Liver (tissue), 9 donors: ENCODE results near the gene GABBR2. TPM values are rescaled to one million over a fixed set of nuclear protein-coding genes. Genes with fewer than 3 reads are reported as not detected.

ENCODE experiments used
- DNase-seq: peaks from one replicate; pipeline ENCODE4 v3.0.0-alpha.2; 2017; ENCODE audit warnings: low spot score
- H3K27ac ChIP-seq, 2 donors: one replicate each; pipeline ENCODE4 v1.7.0; 2013; ENCODE audit warnings: inconsistent platforms in 2 of 2, low read length in 2 of 2, control low read depth in 1 of 2, low read depth in 1 of 2, mild to moderate bottlenecking in 1 of 2
- H3K27me3 ChIP-seq, 4 donors: one replicate each; pipeline versions ENCODE4 v1.6.1 to v1.7.0; 2013; ENCODE audit warnings: low read length in 3 of 4, inconsistent platforms in 1 of 4, mild to moderate bottlenecking in 1 of 4, moderate library complexity in 1 of 4; ENCODE audit not compliant: control insufficient read depth in 4 of 4, insufficient read depth in 4 of 4
- H3K36me3 ChIP-seq, 4 donors: one replicate each; pipeline versions ENCODE4 v1.6.1 to v1.7.0; 2013; ENCODE audit warnings: low read length in 3 of 4, mild to moderate bottlenecking in 3 of 4, low read depth in 1 of 4, moderate library complexity in 1 of 4; ENCODE audit not compliant: control insufficient read depth in 4 of 4, insufficient read depth in 3 of 4
- H3K4me1 ChIP-seq, 4 donors: one replicate each; pipeline versions ENCODE4 v1.6.1 to v1.7.0; 2013; ENCODE audit warnings: low read length in 3 of 4, mild to moderate bottlenecking in 3 of 4, moderate library complexity in 1 of 4; ENCODE audit not compliant: control insufficient read depth in 4 of 4, insufficient read depth in 4 of 4
- H3K4me3 ChIP-seq, 3 donors: one replicate each; pipeline versions ENCODE4 v1.6.1 to v1.7.0; 2013; ENCODE audit warnings: low read length in 3 of 3, control low read depth in 1 of 3, low read depth in 1 of 3, mild to moderate bottlenecking in 1 of 3
- H3K9ac ChIP-seq, 2 donors: one replicate each; pipeline ENCODE4 v1.7.0; 2013; ENCODE audit warnings: low read length in 2 of 2, mild to moderate bottlenecking in 2 of 2, moderate library complexity in 2 of 2, control low read depth in 1 of 2, low read depth in 1 of 2
- H3K9me3 ChIP-seq, 4 donors: one replicate each; pipeline versions ENCODE4 v1.6.1 to v1.7.0; 2013; ENCODE audit warnings: low read length in 3 of 4; ENCODE audit not compliant: control insufficient read depth in 4 of 4
- CTCF ChIP-seq: fragments of 150-350 bp; IDR thresholded peaks from 2 replicates; pipeline ENCODE4 v1.5.1; 2017; ENCODE audit warnings: improper control_type of control experiment, low read depth, low read length; ENCODE audit not compliant: missing input control
- EGR1 ChIP-seq, 2 donors: IDR thresholded peaks; 2 replicates each; pipeline ENCODE4 v1.6.1; 2016 to 2018; ENCODE audit warnings: antibody characterized with exemption in 2 of 2, low read depth in 2 of 2
- FOXA1 ChIP-seq: IDR thresholded peaks from 2 replicates; pipeline ENCODE4 v1.6.1; 2016; ENCODE audit warnings: antibody characterized with exemption
- FOXA2 ChIP-seq: IDR thresholded peaks from 2 replicates; pipeline ENCODE4 v1.6.1; 2016; ENCODE audit warnings: antibody characterized with exemption
- GABPA ChIP-seq, 2 donors: IDR thresholded peaks in 1 of 2; conservative IDR thresholded peaks in 1 of 2; 2 replicates each; pipeline ENCODE4 v1.6.1; 2016; ENCODE audit warnings: antibody characterized with exemption in 2 of 2, mild to moderate bottlenecking in 1 of 2, moderate library complexity in 1 of 2
- HNF4A ChIP-seq, 2 donors: conservative IDR thresholded peaks; 2 replicates each; pipeline ENCODE4 v1.6.1; 2016; ENCODE audit warnings: antibody characterized with exemption in 2 of 2, mild to moderate bottlenecking in 2 of 2
- HNF4G ChIP-seq: IDR thresholded peaks from 2 replicates; pipeline ENCODE4 v1.6.1; 2016; ENCODE audit warnings: antibody characterized with exemption
- JUND ChIP-seq, 2 donors: IDR thresholded peaks; 2 replicates each; pipeline ENCODE4 v1.6.1; 2016; ENCODE audit warnings: antibody characterized with exemption in 2 of 2
- NR2F2 ChIP-seq: IDR thresholded peaks from 2 replicates; pipeline ENCODE4 v1.6.1; 2016; ENCODE audit warnings: antibody characterized with exemption
- RAD21 ChIP-seq, 2 donors: IDR thresholded peaks; 2 replicates each; pipeline ENCODE4 v1.6.1; 2016; ENCODE audit warnings: antibody characterized with exemption in 2 of 2, mild to moderate bottlenecking in 2 of 2
- REST ChIP-seq: IDR thresholded peaks from 2 replicates; pipeline ENCODE4 v1.6.1; 2016; ENCODE audit warnings: antibody characterized with exemption, mild to moderate bottlenecking
- RXRA ChIP-seq, 2 donors: IDR thresholded peaks; 2 replicates each; pipeline ENCODE4 v1.6.1; 2017 to 2018; ENCODE audit warnings: antibody characterized with exemption in 2 of 2, mild to moderate bottlenecking in 1 of 2
- SP1 ChIP-seq: IDR thresholded peaks from 2 replicates; pipeline ENCODE4 v1.6.1; 2018; ENCODE audit warnings: antibody characterized with exemption, mild to moderate bottlenecking
- TAF1 ChIP-seq: conservative IDR thresholded peaks from 2 replicates; pipeline ENCODE4 v1.6.1; 2016; ENCODE audit warnings: antibody characterized with exemption, mild to moderate bottlenecking
- YY1 ChIP-seq: IDR thresholded peaks from 2 replicates; pipeline ENCODE4 v1.6.1; 2016; ENCODE audit warnings: antibody characterized with exemption, mild to moderate bottlenecking
- ZBTB33 ChIP-seq: IDR thresholded peaks from 2 replicates; pipeline ENCODE4 v1.6.1; 2016; ENCODE audit warnings: antibody characterized with exemption
- WGBS: extraction: QIAGEN DNeasy Blood & Tissue Kit; methylation state at CpG from one replicate; pipeline ENCODE4 v1.1.7; 2013; 5-methylcytosine and 5-hydroxymethylcytosine counted together
- polyA plus RNA-seq, 2 donors: library from polyadenylated mRNA; stranded (reverse) in 1 of 2; unstranded in 1 of 2; fragments of 200-250 nt in 1 of 2; fragments of >200 nt in 1 of 2; fragmentation: Nextera tagmentation in 1 of 2; extraction: Ambion mirVana in 1 of 2; gene quantifications; one replicate each; pipeline versions ENCODE4 v1.2.1 to v1.2.3, GENCODE V29; 2013 to 2015
- total RNA-seq, 2 donors: library from RNA; depleted of rRNA; stranded (reverse); fragments of >200 nt; gene quantifications; one replicate each; pipeline ENCODE4 v1.2.3, GENCODE V29; 2014
- TF ChIP-seq, protein P1 (sequence below): IDR thresholded peaks from 2 replicates; pipeline ENCODE4 v1.6.1; 2016; ENCODE audit warnings: antibody characterized with exemption
- TF ChIP-seq, protein P2 (sequence below): IDR thresholded peaks from 2 replicates; pipeline ENCODE4 v1.6.1; 2016; ENCODE audit warnings: antibody characterized with exemption
- donor health status: healthy.
- donor health status: healthy.
- donor health status: healthy.
- donor health status: healthy.
- donor health status: healthy.

Gene GABBR2
- total and polyA plus RNA-seq, 4 donors = 0.03 to 0.23 (median 0.08) TPM; not detected in 1

DNA sequence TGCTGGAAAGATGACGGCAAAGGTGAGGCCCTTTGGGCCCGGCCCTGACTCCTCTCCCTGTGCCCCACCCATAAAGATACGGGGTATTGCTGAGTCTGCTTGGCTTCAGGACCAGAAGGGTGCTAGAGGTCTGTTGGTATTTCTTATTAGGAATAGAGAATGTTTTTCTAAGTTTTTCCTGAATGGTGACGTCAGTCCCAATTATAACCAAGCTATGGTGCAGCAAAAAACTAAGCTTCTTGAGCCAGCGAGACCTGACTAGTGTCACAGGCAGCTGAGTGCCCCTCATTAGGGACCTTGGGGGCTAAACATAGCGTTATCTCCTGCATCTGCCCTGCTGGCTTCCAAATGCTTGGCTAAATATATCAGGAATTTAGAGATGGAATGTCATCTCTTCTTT lies 302.3 kb downstream of the GABBR2 start:
- no peaks in the 10 kb centered on the region for H3K9me3 ChIP-seq
- WGBS = 79% methylated on average over 6 of the region's 6 CpGs
- TF ChIP-seq FOXA1 = no peak
- no peak for TF ChIP-seq REST
- TF ChIP-seq RAD21 (IDR thresholded peaks at IDR 0.05) = no peak
- TF ChIP-seq HNF4G = no peak
- TF ChIP-seq TAF1 = no peak
- TF ChIP-seq, protein P1, sequence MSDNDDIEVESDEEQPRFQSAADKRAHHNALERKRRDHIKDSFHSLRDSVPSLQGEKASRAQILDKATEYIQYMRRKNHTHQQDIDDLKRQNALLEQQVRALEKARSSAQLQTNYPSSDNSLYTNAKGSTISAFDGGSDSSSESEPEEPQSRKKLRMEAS = no peak
- TF ChIP-seq HNF4A (conservative IDR thresholded peaks at IDR 0.05) = no peak
- no peak for TF ChIP-seq YY1
- no peak for TF ChIP-seq GABPA (IDR thresholded peaks at IDR 0.05 in 1 of 2, conservative IDR thresholded peaks at IDR 0.05 in 1 of 2)
- TF ChIP-seq JUND (IDR thresholded peaks at IDR 0.05) = no peak
- TF ChIP-seq RXRA (IDR thresholded peaks at IDR 0.05) = no peak
- no peak for TF ChIP-seq FOXA2
- TF ChIP-seq EGR1 (IDR thresholded peaks at IDR 0.05; ENCODE audit: low read depth in 2 of 2) = no peak
- no peak for TF ChIP-seq CTCF
- TF ChIP-seq NR2F2 = no peak
- TF ChIP-seq SP1 = no peak
- no peak for TF ChIP-seq ZBTB33
- TF ChIP-seq, protein P2, sequence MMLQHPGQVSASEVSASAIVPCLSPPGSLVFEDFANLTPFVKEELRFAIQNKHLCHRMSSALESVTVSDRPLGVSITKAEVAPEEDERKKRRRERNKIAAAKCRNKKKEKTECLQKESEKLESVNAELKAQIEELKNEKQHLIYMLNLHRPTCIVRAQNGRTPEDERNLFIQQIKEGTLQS = no peak
- H3K4me1 ChIP-seq = no peaks in the 10 kb centered on the region
- no peaks in the 10 kb centered on the region for H3K36me3 ChIP-seq
- no peak overlapping the region for H3K27ac ChIP-seq
- H3K4me3 ChIP-seq = no peak overlapping the region
- H3K9ac ChIP-seq = no peak overlapping the region
- DNase-seq = no peak
- H3K27me3 ChIP-seq = no peaks in the 10 kb centered on the region
